Keratinocyte (primary cell): Measurements from ENCODE around the gene NOP9.

Experiments used
- EZH2 ChIP-seq: IDR thresholded peaks from one replicate; pipeline ENCODE4 v1.6.1; 2012; ENCODE audit warnings: inconsistent platforms, mild to moderate bottlenecking, low read length, moderate library complexity
- TF ChIP-seq, protein P1 (sequence below), 3 experiments: IDR thresholded peaks in 1 of 3; conservative IDR thresholded peaks in 1 of 3; optimal IDR thresholded peaks in 1 of 3; 2 replicates in 2 of 3; 3 replicates in 1 of 3; pipeline versions ENCODE3 to v1.5.1; 2011; ENCODE audit warnings: low read length in 3 of 3, mild to moderate bottlenecking in 3 of 3, moderate library complexity in 2 of 3, control low read depth in 1 of 3, inconsistent platforms in 1 of 3; ENCODE audit not compliant: insufficient read depth in 2 of 3; ENCODE audit errors: extremely low read depth in 1 of 3

DNA sequence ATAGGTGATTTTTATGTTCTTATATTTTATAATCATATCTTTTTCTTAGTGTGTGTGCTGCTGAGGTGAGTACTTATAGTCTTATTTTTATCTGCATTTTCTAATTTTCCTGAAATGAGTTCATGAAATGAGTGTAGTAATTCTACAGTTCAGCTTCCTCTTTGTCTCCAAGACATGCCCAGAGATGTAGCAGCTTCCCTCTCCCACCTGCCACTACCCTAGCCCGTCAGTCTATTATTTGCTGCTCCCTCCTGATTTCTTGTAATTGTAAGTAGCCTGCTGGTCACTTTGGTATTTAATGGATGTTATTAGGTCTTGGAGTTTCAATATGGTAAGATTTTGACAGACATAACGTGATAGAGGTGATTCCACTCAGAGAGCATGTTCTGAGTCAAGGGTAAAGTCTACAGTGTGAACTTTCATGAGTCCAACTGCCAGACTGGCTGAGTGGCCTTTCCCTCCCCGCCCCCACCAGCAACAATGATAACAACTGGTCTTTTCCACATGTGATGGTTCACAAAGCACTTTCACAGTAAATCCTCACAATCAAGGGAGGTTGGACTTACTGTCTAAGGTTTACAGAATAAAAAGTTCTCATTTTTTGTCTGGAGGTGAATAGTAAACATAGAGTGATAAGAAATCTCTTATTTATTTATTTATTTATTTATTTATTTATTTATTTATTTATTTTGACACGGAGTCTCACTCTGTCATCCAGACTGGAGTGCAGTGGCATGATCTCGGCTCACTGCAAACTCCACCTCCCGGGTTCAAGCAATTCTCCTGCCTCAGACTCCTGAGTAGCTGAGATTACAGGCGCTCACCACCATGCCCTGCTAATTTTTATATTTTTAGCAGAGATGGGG lies 44.4 kb downstream of the NOP9 start:
- TF ChIP-seq, protein P1, sequence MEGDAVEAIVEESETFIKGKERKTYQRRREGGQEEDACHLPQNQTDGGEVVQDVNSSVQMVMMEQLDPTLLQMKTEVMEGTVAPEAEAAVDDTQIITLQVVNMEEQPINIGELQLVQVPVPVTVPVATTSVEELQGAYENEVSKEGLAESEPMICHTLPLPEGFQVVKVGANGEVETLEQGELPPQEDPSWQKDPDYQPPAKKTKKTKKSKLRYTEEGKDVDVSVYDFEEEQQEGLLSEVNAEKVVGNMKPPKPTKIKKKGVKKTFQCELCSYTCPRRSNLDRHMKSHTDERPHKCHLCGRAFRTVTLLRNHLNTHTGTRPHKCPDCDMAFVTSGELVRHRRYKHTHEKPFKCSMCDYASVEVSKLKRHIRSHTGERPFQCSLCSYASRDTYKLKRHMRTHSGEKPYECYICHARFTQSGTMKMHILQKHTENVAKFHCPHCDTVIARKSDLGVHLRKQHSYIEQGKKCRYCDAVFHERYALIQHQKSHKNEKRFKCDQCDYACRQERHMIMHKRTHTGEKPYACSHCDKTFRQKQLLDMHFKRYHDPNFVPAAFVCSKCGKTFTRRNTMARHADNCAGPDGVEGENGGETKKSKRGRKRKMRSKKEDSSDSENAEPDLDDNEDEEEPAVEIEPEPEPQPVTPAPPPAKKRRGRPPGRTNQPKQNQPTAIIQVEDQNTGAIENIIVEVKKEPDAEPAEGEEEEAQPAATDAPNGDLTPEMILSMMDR (optimal IDR thresholded peaks at IDR 0.05 in 1 of 3, IDR thresholded peaks at IDR 0.05 in 1 of 3, conservative IDR thresholded peaks at IDR 0.05 in 1 of 3; ENCODE audit: extremely low read depth in 1 of 3, insufficient read depth in 2 of 3, low read length in 3 of 3) = no peak
- no peak for TF ChIP-seq EZH2
